ENCODE measurements around the gene STAP2.

DNA sequence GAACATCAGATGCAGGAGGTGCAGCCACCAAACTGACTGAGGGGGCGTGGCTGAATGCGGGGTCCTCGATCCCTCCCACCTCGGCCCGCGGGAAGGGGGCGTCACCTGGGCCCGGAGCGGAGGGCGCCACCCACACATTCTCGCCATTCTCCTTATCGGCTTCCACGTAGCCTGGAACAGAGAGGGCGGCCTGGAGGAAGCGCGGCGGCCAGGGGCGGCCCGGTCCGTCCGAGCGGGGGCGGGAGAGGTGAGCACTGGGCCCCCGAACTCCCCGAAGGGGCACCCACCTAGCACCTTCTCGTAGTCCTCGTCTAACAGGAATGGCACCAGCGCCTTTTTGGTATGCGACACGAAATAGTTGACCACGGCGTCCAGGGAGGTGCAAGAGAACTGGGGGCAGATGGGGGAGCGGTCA lies 11.8 kb downstream of the STAP2 start:
- TF ChIP-seq FOXA1 (IDR thresholded peaks at IDR 0.05) (no peak), ELF4 (IDR thresholded peaks at IDR 0.05) (no peak), NFRKB (IDR thresholded peaks at IDR 0.05) (no peak), CTBP1 (IDR thresholded peaks at IDR 0.05; ENCODE audit: borderline replicate concordance) (no peak), SUZ12 (IDR thresholded peaks at IDR 0.05) (no peak), LEF1 (IDR thresholded peaks at IDR 0.05; ENCODE audit: borderline replicate concordance) (no peak), TARDBP (IDR thresholded peaks at IDR 0.05) (no peak), SP1 (IDR thresholded peaks at IDR 0.05) (no peak), FOXM1 (IDR thresholded peaks at IDR 0.05; ENCODE audit: borderline replicate concordance) (no peak), ZNF384 (IDR thresholded peaks at IDR 0.05) (no peak), HDGF (IDR thresholded peaks at IDR 0.05; ENCODE audit: borderline replicate concordance) (no peak), BHLHE40 (IDR thresholded peaks at IDR 0.05; ENCODE audit: borderline replicate concordance) (no peak), FOXK2 (IDR thresholded peaks at IDR 0.05) (no peak)
- TF ChIP-seq, protein P1, sequence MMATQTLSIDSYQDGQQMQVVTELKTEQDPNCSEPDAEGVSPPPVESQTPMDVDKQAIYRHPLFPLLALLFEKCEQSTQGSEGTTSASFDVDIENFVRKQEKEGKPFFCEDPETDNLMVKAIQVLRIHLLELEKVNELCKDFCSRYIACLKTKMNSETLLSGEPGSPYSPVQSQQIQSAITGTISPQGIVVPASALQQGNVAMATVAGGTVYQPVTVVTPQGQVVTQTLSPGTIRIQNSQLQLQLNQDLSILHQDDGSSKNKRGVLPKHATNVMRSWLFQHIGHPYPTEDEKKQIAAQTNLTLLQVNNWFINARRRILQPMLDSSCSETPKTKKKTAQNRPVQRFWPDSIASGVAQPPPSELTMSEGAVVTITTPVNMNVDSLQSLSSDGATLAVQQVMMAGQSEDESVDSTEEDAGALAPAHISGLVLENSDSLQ (IDR thresholded peaks at IDR 0.05): no peak

Data from HEK293T (cell line).